HepG2 (cell line): ENCODE measurements around the gene RALB. TPM values are rescaled to one million over a fixed set of nuclear protein-coding genes. Genes with fewer than 3 reads are reported as not detected.
A peak's percentile ranks its signal among the peaks of the same experiment; 100 is the strongest.

ENCODE experiments used
- DR1 ChIP-seq: sonication (generic); formaldehyde crosslinking; IDR thresholded peaks from 2 replicates; pipeline ENCODE4 v1.8.0; 2021; ENCODE audit warnings: mild to moderate bottlenecking, missing genetic modification reagents, inconsistent platforms
- GMEB2 ChIP-seq: IDR thresholded peaks from 2 replicates; pipeline ENCODE4 v1.6.1; 2016; ENCODE audit warnings: missing biosample characterization, missing genetic modification reagents, low read depth
- IRF9 ChIP-seq: sonication (generic); formaldehyde crosslinking; IDR thresholded peaks from 2 replicates; pipeline ENCODE4 v1.8.0; 2022; ENCODE audit warnings: missing genetic modification reagents, mild to moderate bottlenecking, borderline replicate concordance
- KDM5A ChIP-seq: fragments of 200-600 bp; sonication (generic); IDR thresholded peaks from 2 replicates; pipeline ENCODE4 v1.7.0; 2018; ENCODE audit warnings: antibody characterized with exemption, mild to moderate bottlenecking, low read length, borderline replicate concordance
- KLF15 ChIP-seq: sonication (generic); formaldehyde crosslinking; IDR thresholded peaks from 2 replicates; pipeline ENCODE4 v1.8.1; 2023; ENCODE audit warnings: borderline replicate concordance, mild to moderate bottlenecking, inconsistent platforms, missing genetic modification reagents, mixed read lengths
- MLLT10 ChIP-seq: sonication (generic); formaldehyde crosslinking; IDR thresholded peaks from 2 replicates; pipeline ENCODE4 v1.4.0; 2020; ENCODE audit warnings: missing genetic modification reagents
- MTA1 ChIP-seq: sonication (generic); formaldehyde crosslinking; IDR thresholded peaks from 2 replicates; pipeline ENCODE4 v1.4.0; 2020; ENCODE audit warnings: missing genetic modification reagents, mild to moderate bottlenecking, borderline replicate concordance
- ONECUT2 ChIP-seq: sonication (generic); formaldehyde crosslinking; IDR thresholded peaks from 2 replicates; pipeline ENCODE4 v1.4.0; 2020; ENCODE audit warnings: missing genetic modification reagents
- SRSF9 ChIP-seq: fragments of 200-400 bp; formaldehyde crosslinking; IDR thresholded peaks from 2 replicates; pipeline ENCODE4 v1.6.1; 2018; ENCODE audit warnings: borderline replicate concordance, mild to moderate bottlenecking, low read depth, low read length; ENCODE audit not compliant: insufficient read depth, poor library complexity, severe bottlenecking
- U2AF2 ChIP-seq: fragments of 200-400 bp; formaldehyde crosslinking; IDR thresholded peaks from 2 replicates; pipeline ENCODE4 v1.6.1; 2017; ENCODE audit warnings: low read depth, mild to moderate bottlenecking, low read length
- ZBTB7A ChIP-seq: sonication (generic); formaldehyde crosslinking; IDR thresholded peaks from 2 replicates; pipeline ENCODE4 v1.8.0; 2022; ENCODE audit warnings: mild to moderate bottlenecking, missing genetic modification reagents
- ZNF260 ChIP-seq: sonication (generic); formaldehyde crosslinking; IDR thresholded peaks from 2 replicates; pipeline ENCODE4 v1.4.0; 2020; ENCODE audit warnings: missing genetic modification reagents, low read depth, mild to moderate bottlenecking, borderline replicate concordance
- ZNF614 ChIP-seq: IDR thresholded peaks from 2 replicates; pipeline ENCODE4 v1.6.1; 2018; ENCODE audit warnings: missing biosample characterization, missing genetic modification reagents, inconsistent platforms, borderline replicate concordance
- ZNF644 ChIP-seq: IDR thresholded peaks from 2 replicates; pipeline ENCODE4 v1.6.1; 2016; ENCODE audit warnings: low read depth
- ZNF75D ChIP-seq: sonication (generic); formaldehyde crosslinking; IDR thresholded peaks from 2 replicates; pipeline ENCODE4 v1.8.1; 2023; ENCODE audit warnings: missing genetic modification reagents, mild to moderate bottlenecking, borderline replicate concordance
- ZSCAN9 ChIP-seq: IDR thresholded peaks from 2 replicates; pipeline ENCODE4 v1.6.1; 2016; ENCODE audit warnings: borderline replicate concordance
- polyA plus RNA-seq, 8 experiments: library from polyadenylated mRNA; depleted of rRNA in 3 of 8; stranded (reverse) in 7 of 8; unstranded in 1 of 8; fragments of >200 nt; fragmentation: Illumina TruSeq in 4 of 8; extraction: Trizol in 4 of 8; gene quantifications; 2 replicates each; pipeline versions ENCODE4 v1.2.1 to v1.2.3, GENCODE V29; 2011 to 2016; ENCODE audit warnings: low read depth in 4 of 8, missing spikeins in 1 of 8, mixed read lengths in 1 of 8; ENCODE audit not compliant: insufficient read depth in 1 of 8
- total RNA-seq, 5 experiments: library from RNA; depleted of rRNA; stranded (reverse); fragments of >200 nt; fragmentation: Illumina TruSeq; extraction: Trizol; gene quantifications; 2 replicates each; pipeline ENCODE4 v1.2.3, GENCODE V29; 2016; ENCODE audit warnings: low read depth in 1 of 5
- TF ChIP-seq, protein P1 (sequence below): IDR thresholded peaks from 2 replicates; pipeline ENCODE4 v1.4.0; 2020; ENCODE audit warnings: mild to moderate bottlenecking, missing genetic modification reagents
- TF ChIP-seq, protein P2 (sequence below): sonication (generic); formaldehyde crosslinking; IDR thresholded peaks from 2 replicates; pipeline ENCODE4 v1.5.0; 2020; ENCODE audit warnings: missing genetic modification reagents

Gene RALB
- total and polyA plus RNA-seq, 2 of the 13 experiments (the other 11 are each of a cell fraction or from before 2014, with no cell fraction given): 37.8 to 43.2 TPM

- TF ChIP-seq KDM5A (peak; percentile 43; the same call in 1 of the 2 replicates), ONECUT2 (CRISPR knock-in tag) (no peak), GMEB2 (CRISPR knock-in tag) (no peak), KLF15 (CRISPR knock-in tag) (0 out of 2 replicates have a peak, but pooled peaks have one; percentile 69), MLLT10 (CRISPR knock-in tag) (no peak), ZNF614 (peak; percentile 79; the same call in 1 of the 2 replicates), DR1 (CRISPR knock-in tag) (no peak), ZNF75D (CRISPR knock-in tag) (no peak), ZSCAN9 (CRISPR knock-in tag) (0 out of 2 replicates have a peak, but pooled peaks have one; percentile 53), SRSF9 (no peak), U2AF2 (no peak), ZNF260 (no peak), IRF9 (CRISPR knock-in tag) (no peak), MTA1 (CRISPR knock-in tag) (peak; percentile 84; the same call in 1 of the 2 replicates), ZBTB7A (CRISPR knock-in tag) (no peak; the same call in 1 of the 2 replicates), ZNF644 (no peak)
- TF ChIP-seq, protein P1, sequence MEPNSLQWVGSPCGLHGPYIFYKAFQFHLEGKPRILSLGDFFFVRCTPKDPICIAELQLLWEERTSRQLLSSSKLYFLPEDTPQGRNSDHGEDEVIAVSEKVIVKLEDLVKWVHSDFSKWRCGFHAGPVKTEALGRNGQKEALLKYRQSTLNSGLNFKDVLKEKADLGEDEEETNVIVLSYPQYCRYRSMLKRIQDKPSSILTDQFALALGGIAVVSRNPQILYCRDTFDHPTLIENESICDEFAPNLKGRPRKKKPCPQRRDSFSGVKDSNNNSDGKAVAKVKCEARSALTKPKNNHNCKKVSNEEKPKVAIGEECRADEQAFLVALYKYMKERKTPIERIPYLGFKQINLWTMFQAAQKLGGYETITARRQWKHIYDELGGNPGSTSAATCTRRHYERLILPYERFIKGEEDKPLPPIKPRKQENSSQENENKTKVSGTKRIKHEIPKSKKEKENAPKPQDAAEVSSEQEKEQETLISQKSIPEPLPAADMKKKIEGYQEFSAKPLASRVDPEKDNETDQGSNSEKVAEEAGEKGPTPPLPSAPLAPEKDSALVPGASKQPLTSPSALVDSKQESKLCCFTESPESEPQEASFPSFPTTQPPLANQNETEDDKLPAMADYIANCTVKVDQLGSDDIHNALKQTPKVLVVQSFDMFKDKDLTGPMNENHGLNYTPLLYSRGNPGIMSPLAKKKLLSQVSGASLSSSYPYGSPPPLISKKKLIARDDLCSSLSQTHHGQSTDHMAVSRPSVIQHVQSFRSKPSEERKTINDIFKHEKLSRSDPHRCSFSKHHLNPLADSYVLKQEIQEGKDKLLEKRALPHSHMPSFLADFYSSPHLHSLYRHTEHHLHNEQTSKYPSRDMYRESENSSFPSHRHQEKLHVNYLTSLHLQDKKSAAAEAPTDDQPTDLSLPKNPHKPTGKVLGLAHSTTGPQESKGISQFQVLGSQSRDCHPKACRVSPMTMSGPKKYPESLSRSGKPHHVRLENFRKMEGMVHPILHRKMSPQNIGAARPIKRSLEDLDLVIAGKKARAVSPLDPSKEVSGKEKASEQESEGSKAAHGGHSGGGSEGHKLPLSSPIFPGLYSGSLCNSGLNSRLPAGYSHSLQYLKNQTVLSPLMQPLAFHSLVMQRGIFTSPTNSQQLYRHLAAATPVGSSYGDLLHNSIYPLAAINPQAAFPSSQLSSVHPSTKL (CRISPR knock-in tag): peak; percentile 31; the same call in 1 of the 2 replicates
- TF ChIP-seq, protein P2, sequence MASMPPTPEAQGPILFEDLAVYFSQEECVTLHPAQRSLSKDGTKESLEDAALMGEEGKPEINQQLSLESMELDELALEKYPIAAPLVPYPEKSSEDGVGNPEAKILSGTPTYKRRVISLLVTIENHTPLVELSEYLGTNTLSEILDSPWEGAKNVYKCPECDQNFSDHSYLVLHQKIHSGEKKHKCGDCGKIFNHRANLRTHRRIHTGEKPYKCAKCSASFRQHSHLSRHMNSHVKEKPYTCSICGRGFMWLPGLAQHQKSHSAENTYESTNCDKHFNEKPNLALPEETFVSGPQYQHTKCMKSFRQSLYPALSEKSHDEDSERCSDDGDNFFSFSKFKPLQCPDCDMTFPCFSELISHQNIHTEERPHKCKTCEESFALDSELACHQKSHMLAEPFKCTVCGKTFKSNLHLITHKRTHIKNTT: no peak
Measured at GRCh38 chr2:120253021-120253882, 600 bp downstream of the RALB start (continued).
